GM15510 (cell line): ENCODE results near the gene LLGL2.

Source experiments
- POLR2A ChIP-seq: IDR thresholded peaks from 3 replicates; pipeline ENCODE4 v1.6.1; 2011; ENCODE audit warnings: borderline replicate concordance; ENCODE audit not compliant: insufficient read length; ENCODE audit errors: extremely low read depth

LLGL2 gene

DNA sequence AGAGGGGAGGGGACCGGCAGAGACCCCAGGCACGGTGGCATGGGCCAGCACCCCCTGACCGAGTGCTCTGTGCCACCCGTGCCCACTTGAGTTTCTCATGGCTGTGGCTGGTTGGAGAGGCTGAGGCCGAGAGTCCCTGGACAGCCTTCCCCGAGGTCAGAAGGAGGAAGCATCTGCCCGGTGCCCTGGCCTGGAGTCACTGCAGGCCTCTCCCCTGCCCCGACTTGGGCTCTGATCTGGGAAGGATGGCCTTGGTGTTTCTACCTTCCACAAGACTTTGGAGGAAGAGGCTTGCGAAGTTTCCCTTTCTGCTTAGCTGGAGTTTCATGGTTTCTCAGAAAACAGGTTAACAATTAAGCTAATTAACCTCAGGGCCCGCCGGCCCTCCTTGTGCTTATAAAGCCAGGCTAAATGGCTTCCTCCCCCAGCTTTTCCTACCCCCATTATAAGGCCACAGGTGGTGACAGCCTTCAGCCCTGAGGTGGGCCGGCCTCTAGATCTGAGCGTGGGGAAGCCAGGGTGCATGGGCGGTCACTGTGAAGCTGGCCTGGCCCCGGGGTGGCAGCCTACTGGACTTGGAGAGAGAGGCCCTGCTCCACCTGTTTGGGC lies 17.3 kb downstream of the LLGL2 start:
- no peak for TF ChIP-seq POLR2A

DNA sequence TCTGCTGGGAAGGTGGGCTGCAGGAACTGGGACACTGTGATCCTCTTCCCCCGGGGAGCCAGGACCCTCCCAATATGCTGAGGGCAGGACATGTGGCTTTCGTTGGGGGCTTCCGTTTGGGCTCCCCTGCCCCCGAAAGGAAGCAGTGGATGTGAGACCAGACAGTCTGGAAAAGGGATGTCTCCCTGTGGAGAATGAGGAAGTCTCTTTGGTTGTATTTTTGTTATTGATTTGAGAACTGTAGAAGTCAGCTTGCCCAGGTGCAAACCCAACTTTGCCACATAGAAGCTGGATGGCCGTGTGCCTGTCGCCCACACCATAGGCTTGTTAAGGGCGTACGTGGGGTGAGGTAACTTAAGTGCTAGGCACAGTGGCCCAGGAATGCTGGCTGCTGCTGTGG lies 18.8 kb downstream of the LLGL2 start:
- TF ChIP-seq POLR2A = no peak

DNA sequence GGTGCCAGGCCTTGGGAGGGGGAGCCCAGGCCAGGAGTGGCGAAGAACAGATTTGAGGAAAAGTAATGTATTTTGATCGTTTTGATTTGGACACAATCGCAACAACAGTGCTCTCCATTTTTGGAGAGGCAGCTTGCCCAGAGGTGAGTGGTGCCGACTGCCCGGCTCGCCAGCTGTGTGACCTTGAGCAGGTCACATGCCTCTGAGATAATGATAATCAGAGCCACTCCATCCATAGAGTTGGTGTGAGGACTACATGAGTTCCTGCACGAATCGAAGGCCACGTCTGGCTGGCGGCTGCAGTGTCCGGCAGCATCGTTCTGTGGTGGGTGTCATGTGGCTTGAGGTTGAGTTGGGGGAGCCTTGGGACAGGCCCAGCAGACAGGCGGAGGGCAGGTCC lies 20.7 kb downstream of the LLGL2 start:
- no peak for TF ChIP-seq POLR2A

DNA sequence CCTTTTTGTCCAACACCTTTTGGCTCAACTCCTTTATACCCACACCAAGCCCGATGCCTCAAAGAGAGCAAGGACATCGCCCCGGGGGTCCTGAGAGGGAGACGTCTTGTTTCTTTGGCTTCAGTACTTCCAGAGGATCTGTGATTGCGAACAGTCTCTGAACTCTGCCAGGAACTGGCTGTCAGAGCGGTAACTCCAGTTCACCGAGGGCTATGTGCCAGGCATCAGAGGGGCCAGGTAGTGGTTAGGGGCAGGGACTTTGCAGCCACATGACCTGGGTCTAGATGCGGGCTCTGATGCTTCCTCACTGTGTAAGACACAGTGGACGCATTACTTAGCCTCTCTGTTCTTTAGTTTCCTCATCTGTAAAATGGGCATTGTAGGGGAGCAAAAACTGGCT lies 21.6 kb downstream of the LLGL2 start:
- TF ChIP-seq POLR2A = no peak

DNA sequence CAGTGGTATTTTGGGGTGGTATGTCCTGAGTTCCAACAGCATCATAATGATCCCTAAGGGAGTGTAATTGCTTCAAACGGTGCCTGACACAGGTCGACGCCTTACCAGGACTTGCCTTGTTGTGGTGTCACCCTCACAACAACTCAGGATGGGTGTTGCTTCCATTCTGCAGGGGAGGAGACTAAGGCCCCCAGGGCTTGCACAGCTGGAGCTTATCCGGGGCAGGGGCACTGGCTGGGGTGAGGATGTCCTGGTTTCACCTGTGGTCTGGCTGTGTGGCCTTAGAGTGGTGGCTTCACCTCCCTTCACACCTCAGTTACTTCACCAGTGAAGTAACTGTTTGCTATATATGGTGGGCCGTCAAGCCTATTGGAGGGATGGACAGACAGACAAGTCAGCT lies 23.3 kb downstream of the LLGL2 start:
- TF ChIP-seq POLR2A = no peak

DNA sequence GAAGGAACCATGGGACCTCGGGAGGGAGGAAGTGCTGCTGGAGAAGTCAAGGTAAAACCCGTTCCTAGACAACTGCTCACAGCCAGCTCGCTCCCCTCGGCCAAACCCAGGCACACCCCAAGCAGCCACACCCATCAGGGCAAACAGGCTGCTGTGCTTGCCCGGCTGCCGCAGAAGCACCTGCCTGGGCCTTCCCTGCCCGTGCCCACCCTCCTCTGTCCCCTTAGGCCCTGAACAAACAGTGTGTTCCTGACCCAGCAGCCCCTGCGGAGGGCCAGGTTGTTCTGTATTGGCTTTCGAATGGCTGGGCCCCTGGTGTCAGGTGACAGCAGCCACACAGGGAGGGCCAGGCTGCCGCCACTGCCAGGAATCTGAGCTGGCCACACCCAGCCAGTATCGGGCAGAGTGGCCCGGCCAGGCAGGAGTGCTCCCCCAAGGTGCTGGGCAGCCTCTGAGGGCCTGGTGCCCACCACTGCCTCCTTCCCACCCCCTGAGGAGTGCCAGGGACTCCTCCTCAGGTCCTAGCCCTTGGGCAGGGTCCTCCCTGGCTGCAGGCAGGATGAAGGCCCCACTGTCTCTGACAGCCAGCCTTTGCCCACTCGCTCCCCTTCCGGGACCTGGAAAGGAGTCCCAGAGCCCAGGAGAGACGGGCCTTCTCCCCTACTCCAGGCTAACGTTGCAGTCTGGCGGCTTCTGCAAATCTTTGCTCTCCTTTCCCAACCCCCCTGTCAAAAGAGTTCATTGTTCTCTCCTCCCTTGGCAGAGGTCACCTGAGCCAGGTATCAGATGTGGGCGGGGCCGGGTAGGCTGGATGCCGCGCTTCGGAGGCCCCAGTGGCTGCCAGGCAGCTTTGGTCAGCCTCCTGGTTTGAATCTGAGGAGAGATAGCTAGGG lies 24.0 kb downstream of the LLGL2 start:
- no peak for TF ChIP-seq POLR2A

DNA sequence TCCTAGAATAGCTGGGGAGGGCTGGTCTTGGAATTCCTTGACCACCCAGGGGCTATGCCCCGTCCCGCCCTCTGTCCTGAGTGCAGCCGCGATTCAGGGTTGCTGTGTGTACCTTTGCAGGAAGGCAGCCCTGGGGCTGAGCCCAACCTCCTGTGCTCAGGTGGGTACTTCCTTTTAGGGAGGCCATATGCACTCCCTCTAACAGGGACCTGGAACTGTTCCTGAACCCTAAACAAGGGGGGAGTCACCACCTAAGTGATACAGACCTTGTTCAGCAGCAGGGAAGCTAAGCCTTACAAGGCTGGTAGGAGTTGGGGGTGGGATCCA lies 24.6 kb downstream of the LLGL2 start:
- no peak for TF ChIP-seq POLR2A

DNA sequence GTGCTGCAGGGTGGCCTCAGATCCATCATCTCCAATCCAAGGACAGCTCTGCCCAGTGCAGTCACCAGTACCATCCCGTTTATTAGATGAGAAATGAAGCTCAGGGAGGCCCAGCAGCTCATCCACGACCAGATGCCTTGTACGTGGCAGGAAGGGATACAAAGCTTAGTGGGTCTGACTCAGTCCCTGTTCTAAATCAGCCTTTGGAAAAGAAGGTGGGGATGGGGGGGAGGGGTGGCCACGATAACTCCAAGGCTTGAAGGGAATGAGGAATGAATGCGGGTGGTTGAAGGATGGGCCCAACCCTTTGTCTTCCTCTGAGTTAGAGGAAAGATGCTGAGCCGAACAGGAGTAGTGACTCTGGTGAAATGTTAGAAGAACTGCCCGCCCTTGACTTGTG lies 25.8 kb downstream of the LLGL2 start:
- no peak for TF ChIP-seq POLR2A

DNA sequence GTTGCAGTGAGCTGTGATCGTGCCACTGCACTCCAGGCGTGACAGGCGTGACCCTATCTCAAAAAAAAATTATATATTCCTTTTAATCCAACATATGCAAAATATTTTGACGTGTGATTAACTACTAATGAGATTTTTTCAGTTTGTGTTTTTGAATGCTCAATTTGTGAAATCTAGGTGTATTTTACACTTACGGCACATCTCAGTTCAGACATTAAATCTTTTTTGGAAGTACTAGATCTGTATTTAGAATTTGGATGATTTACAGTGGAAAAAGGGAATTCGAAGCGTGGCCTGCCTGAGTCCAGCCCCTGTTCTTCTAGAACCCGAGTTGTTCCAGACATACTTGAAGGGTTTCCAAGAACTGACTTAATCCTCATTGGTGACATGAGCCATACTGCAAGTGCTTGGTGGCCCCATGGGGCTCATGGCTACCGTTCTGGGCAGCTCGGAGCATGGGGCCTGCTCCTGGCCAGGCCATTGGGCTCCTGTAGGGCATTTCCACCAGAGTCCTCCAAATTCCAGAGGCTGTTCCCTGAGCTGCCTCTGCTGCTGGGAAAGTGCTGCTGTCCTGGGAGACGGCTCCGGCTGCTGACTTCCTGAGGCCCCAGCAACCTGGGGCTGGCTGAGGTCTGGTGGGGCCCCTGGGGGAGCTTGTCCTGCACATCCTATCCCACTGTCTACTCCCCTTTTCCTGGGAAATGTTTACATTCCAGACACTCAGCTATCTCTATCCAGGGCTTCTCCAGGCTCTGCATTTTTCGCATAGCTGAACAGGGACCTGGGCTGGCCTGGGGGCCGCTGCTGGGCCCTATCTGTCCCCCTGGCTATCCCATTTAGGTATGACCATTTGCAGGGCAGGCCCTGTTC lies 27.2 kb downstream of the LLGL2 start:
- no peak for TF ChIP-seq POLR2A

DNA sequence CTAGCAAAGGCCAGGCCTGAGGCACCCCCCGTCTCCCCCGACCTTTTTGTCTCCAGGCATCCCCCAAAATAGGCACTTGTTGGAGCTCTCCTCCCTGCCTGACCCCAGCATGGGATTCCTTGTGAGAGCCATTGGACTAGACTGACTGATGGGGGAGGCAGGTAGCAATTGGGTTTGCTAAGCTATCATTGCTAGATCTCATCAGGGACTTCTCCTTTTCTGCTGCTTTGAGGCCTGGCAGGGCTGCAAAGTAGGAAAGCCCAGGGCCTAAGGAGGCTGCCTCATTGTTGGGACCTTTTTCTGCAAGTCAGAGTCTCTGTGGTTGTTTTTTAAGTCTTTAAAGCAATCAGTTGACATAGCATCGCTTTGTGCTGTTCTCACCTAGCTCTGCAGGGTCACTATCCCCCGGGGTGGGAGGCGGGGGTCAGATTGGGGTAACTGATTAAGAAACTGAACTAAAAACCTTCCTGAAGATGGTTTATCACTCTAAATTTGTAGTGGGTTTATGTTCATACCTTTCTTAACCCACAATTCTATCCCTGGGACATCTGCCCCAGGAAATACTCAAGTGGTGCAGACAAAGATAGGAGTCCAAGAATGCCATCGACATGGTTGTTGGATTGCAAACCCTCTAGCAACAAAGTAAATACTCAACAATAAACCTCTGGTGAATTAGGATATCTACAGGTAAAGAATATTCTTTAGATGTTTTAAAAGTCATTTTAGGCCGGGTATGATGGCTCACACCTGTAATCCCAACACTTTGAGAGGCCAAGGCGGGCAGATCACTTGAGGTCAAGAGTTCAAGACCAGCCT lies 28.0 kb downstream of the LLGL2 start:
- TF ChIP-seq POLR2A = no peak

DNA sequence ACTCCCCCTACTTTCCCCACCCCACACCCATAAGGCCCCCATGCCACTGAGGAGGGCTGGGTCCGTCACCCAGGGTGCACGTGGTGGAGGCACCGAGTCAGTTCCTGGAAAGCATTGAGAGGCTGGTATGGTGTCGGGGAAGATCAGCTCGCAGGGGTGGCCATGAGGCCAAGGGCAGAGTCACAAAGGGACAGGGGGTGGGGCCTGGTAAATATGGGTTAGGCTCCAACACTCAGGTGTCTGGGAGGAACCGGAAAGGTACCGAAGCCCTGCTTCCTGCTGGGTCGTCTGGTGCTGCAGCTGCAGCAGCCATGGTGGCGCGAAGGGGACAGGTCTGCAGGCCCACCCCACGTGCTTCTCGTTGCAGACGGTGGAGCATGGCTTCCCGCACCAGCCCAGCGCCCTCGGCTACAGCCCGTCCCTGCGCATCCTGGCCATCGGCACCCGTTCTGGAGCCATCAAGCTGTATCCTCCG lies 30.2 kb downstream of the LLGL2 start:
- no peak for TF ChIP-seq POLR2A

DNA sequence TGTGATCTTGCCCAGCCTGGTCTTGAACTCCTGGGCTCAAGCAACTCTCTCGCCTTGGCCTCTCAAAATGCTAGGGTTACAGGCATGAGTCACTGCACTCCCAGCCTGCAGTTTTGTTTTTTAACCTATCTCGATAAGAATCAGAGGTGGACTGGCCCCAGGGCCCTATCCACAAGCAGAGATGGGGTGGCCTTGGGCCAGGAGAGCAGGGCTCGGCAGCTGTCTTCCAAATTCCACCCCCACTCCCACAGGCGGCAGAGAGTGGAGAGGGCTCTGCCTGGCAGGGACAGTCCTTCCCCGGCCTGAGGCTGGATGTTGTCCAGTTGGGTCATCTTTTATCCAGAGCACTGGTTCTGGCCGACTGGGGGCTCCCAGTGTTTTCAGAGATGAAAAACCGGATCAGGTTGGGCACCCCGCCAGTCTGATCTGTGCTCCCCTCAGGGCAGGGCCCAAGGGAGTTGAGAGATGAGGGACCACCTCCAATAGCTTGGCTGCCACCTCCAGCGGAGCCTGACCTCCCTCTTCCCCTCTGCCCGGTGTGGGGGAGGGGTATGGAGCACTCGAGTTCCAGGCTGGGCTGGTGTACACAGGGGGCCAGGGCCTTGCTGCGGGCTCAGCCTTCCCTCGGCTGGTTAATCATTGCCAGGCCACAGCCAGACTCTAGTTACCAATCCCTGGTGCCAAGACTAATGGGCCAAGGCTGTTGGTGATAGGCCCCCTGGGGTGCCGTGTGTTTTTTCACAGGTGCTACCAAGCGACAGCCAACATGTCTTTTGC lies 31.8 kb downstream of the LLGL2 start:
- TF ChIP-seq POLR2A = no peak

DNA sequence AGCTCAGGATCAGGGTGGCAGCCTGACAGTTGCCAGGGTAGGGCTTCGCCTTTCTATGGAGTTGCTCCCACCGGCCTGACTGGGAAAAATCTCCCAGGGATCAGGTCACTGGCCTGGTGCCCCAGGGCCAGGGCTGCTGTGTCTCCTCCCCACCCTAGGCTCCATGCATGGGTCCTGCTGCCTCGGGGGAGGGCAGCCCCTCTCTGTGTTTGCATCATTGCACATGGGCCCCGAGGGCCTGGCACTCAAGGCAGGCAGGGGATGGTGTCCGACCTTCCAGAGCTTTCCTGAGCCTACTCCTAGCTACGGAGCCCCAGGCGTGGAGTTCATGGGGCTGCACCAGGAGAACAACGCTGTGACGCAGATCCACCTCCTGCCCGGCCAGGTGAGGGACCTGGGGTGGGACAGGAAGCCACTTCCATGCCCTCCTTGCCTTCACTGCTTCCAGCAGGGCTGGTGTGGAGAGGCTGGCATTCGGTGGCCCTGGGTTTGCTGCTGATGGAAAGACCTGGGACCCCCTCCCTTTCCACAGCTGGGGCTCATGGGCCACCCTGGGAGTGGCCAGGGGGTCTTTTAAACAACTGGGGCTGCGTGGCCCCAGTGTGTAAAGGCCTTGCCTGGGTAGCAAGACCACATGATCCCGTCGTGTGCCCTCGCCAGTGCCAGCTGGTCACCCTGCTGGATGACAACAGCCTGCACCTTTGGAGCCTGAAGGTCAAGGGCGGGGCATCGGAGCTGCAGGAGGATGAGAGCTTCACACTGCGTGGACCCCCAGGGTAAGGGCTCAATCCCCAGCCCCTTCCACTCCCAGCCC lies 32.6 kb downstream of the LLGL2 start:
- TF ChIP-seq POLR2A = no peak
